IMR-90 (cell line): ENCODE measurements around the gene USP10. TPM values are rescaled to one million over a fixed set of nuclear protein-coding genes. Genes with fewer than 3 reads are reported as not detected.
A peak's percentile ranks its signal among the peaks of the same experiment; 100 is the strongest.

Source experiments
- ATAC-seq: fragments of 200-7000 bp; cut with Tn5 transposase; 2 replicates; pipeline ENCODE4 v1.9.1; 2020; ENCODE audit warnings: low read depth, mild to moderate bottlenecking, moderate library complexity
- BruUV-seq: library from RNA; stranded (reverse); fragments of 400-500 nt; replicated peaks from 2 replicates; lab custom pipeline; 2021; lab: Mats Ljungman, UMichigan
- CTCF ChIA-PET: fragments of 300-600 bp; formaldehyde crosslinking; extraction: SDS; loops from one replicate; lab custom pipeline; 2021; ENCODE audit warnings: antibody characterized with exemption; lab: Yijun Ruan, JAX
- POLR2A ChIA-PET: fragments of 300-600 bp; sonication (Branson Sonifier 250); formaldehyde crosslinking; loops from one replicate; lab custom pipeline; 2022; ENCODE audit warnings: antibody characterized with exemption; ENCODE audit not compliant: unreplicated experiment; lab: Charles Lee
- DNase-seq: peaks from one replicate; pipeline ENCODE4 v3.0.0; 2013
- H2AFZ ChIP-seq: replicated peaks from 2 replicates; pipeline ENCODE3; 2013; ENCODE audit warnings: low read length, mild to moderate bottlenecking; ENCODE audit not compliant: poor library complexity
- H2AK5ac ChIP-seq: 2 replicates; pipeline ENCODE4 v1.6.1; 2013; ENCODE audit warnings: low read depth, low read length, inconsistent platforms
- H2AK9ac ChIP-seq: replicated peaks from 2 replicates; pipeline ENCODE3; 2013; ENCODE audit warnings: mild to moderate bottlenecking, low read depth, low read length, moderate library complexity; ENCODE audit not compliant: poor library complexity
- H2BK120ac ChIP-seq: 2 replicates; pipeline ENCODE4 v1.6.1; 2013; ENCODE audit warnings: low read depth, low read length, inconsistent platforms
- H2BK15ac ChIP-seq: 3 replicates; pipeline ENCODE4 v1.6.1; 2013; ENCODE audit warnings: low read depth, low read length, inconsistent platforms
- H2BK20ac ChIP-seq: 2 replicates; pipeline ENCODE4 v1.6.1; 2013; ENCODE audit warnings: low read depth, mild to moderate bottlenecking, inconsistent platforms, low read length, moderate library complexity
- H2BK5ac ChIP-seq: 2 replicates; pipeline ENCODE4 v1.6.1; 2013; ENCODE audit warnings: mild to moderate bottlenecking, low read depth, low read length, inconsistent platforms; ENCODE audit not compliant: poor library complexity, severe bottlenecking
- H3K14ac ChIP-seq: replicated peaks from 2 replicates; pipeline ENCODE4 v1.6.1; 2013; ENCODE audit warnings: low read depth, low read length, inconsistent platforms
- H3K18ac ChIP-seq: 2 replicates; pipeline ENCODE4 v1.6.1; 2013; ENCODE audit warnings: low read depth, low read length, control low read depth
- H3K23ac ChIP-seq: 2 replicates; pipeline ENCODE4 v1.6.1; 2013; ENCODE audit warnings: low read depth, low read length, inconsistent platforms
- H3K27ac ChIP-seq: 2 replicates; pipeline ENCODE4 v1.5.1; 2013; ENCODE audit warnings: mild to moderate bottlenecking, control low read depth, low read length; ENCODE audit not compliant: insufficient read depth
- H3K27me3 ChIP-seq: 2 replicates; pipeline ENCODE4 v1.6.1; 2013; ENCODE audit warnings: low read length; ENCODE audit not compliant: control insufficient read depth, insufficient read depth
- H3K36me3 ChIP-seq: 2 replicates; pipeline ENCODE4 v1.6.1; 2013; ENCODE audit warnings: low read length, mixed read lengths; ENCODE audit not compliant: control insufficient read depth, insufficient read depth
- H3K4ac ChIP-seq: 2 replicates; pipeline ENCODE4 v1.6.1; 2013; ENCODE audit warnings: low read depth, low read length, inconsistent platforms
- H3K4me1 ChIP-seq: 2 replicates; pipeline ENCODE4 v1.6.1; 2013; ENCODE audit warnings: low read length, mixed read lengths; ENCODE audit not compliant: control insufficient read depth, insufficient read depth
- H3K4me2 ChIP-seq: 2 replicates; pipeline ENCODE4 v1.6.1; 2013; ENCODE audit warnings: low read depth, mild to moderate bottlenecking, control low read depth, low read length, moderate library complexity
- H3K4me3 ChIP-seq: 2 replicates; pipeline ENCODE4 v1.5.1; 2013; ENCODE audit warnings: low read depth, mild to moderate bottlenecking, control low read depth, low read length, moderate library complexity; ENCODE audit not compliant: insufficient read depth
- H3K56ac ChIP-seq: 2 replicates; pipeline ENCODE4 v1.6.1; 2013; ENCODE audit warnings: low read length, inconsistent platforms; ENCODE audit not compliant: insufficient read depth; ENCODE audit errors: extremely low read depth
- H3K79me1 ChIP-seq, 2 experiments: 2 replicates each; pipeline ENCODE4 v1.6.1; 2013; ENCODE audit warnings: low read length in 2 of 2, inconsistent platforms in 1 of 2, low read depth in 1 of 2
- H3K9ac ChIP-seq: 2 replicates; pipeline ENCODE4 v1.6.1; 2013; ENCODE audit warnings: low read depth, low read length, control low read depth
- H3K9me1 ChIP-seq: 2 replicates; pipeline ENCODE4 v1.6.1; 2013; ENCODE audit warnings: low read length, inconsistent platforms; ENCODE audit not compliant: insufficient read depth
- H3K9me3 ChIP-seq: 2 replicates; pipeline ENCODE4 v1.6.1; 2013; ENCODE audit warnings: low read length; ENCODE audit not compliant: control insufficient read depth, insufficient read depth
- H4K20me1 ChIP-seq: 2 replicates; pipeline ENCODE4 v1.6.1; 2013; ENCODE audit warnings: low read length, inconsistent platforms; ENCODE audit not compliant: insufficient read depth
- H4K5ac ChIP-seq: 2 replicates; pipeline ENCODE4 v1.6.1; 2013; ENCODE audit warnings: mild to moderate bottlenecking, low read depth, low read length, control low read depth
- H4K8ac ChIP-seq, 2 experiments: 2 replicates each; pipeline ENCODE4 v1.6.1; 2013; ENCODE audit warnings: low read depth in 2 of 2, low read length in 2 of 2, control low read depth in 1 of 2, inconsistent platforms in 1 of 2
- H4K91ac ChIP-seq: 2 replicates; pipeline ENCODE4 v1.6.1; 2013; ENCODE audit warnings: low read depth, low read length, inconsistent platforms; ENCODE audit not compliant: insufficient read depth
- BHLHE40 ChIP-seq: fragments of 150-350 bp; IDR thresholded peaks from 2 replicates; pipeline ENCODE4 v1.6.1; 2016; ENCODE audit warnings: mild to moderate bottlenecking, low read depth, low read length
- CEBPB ChIP-seq: IDR thresholded peaks from 2 replicates; pipeline ENCODE4 v1.6.1; 2012; ENCODE audit warnings: low read depth, low read length, improper control_type of control experiment
- CTCF ChIP-seq: conservative IDR thresholded peaks from 2 replicates; pipeline ENCODE4 v1.5.1; 2012; ENCODE audit warnings: mild to moderate bottlenecking, low read depth, low read length, improper control_type of control experiment
- ELK1 ChIP-seq: fragments of 150-350 bp; IDR thresholded peaks from 2 replicates; pipeline ENCODE4 v1.6.1; 2016; ENCODE audit warnings: low read depth, mild to moderate bottlenecking, low read length, moderate library complexity, borderline replicate concordance
- FOS ChIP-seq: fragments of 150-350 bp; IDR thresholded peaks from 2 replicates; pipeline ENCODE4 v1.6.1; 2016; ENCODE audit warnings: low read depth, low read length
- MAFK ChIP-seq: IDR thresholded peaks from 2 replicates; pipeline ENCODE4 v1.6.1; 2012; ENCODE audit warnings: low read depth, low read length, improper control_type of control experiment
- MAZ ChIP-seq: IDR thresholded peaks from 2 replicates; pipeline ENCODE4 v1.6.1; 2012; ENCODE audit warnings: low read depth, mild to moderate bottlenecking, low read length, improper control_type of control experiment, moderate library complexity, borderline replicate concordance
- MXI1 ChIP-seq: IDR thresholded peaks from 2 replicates; pipeline ENCODE4 v1.6.1; 2012; ENCODE audit warnings: low read depth, mild to moderate bottlenecking, low read length, moderate library complexity, borderline replicate concordance
- NFE2L2 ChIP-seq: fragments of 150-350 bp; IDR thresholded peaks from 2 replicates; pipeline ENCODE4 v1.6.1; 2016; ENCODE audit warnings: low read depth, mild to moderate bottlenecking, low read length
- POLR2A ChIP-seq: IDR thresholded peaks from 2 replicates; pipeline ENCODE4 v1.6.1; 2012; ENCODE audit warnings: mild to moderate bottlenecking, low read depth, low read length
- RCOR1 ChIP-seq: IDR thresholded peaks from 2 replicates; pipeline ENCODE4 v1.6.1; 2012; ENCODE audit warnings: mild to moderate bottlenecking, low read length, improper control_type of control experiment; ENCODE audit not compliant: insufficient replicate concordance
- SMC3 ChIP-seq: fragments of 150-350 bp; IDR thresholded peaks from 2 replicates; pipeline ENCODE4 v1.6.1; 2016; ENCODE audit warnings: low read depth, mild to moderate bottlenecking, antibody characterized with exemption, low read length, moderate library complexity
- USF2 ChIP-seq: fragments of 150-350 bp; IDR thresholded peaks from 2 replicates; pipeline ENCODE4 v1.6.1; 2017; ENCODE audit warnings: mild to moderate bottlenecking, antibody characterized with exemption, low read length, low read depth
- WGBS, 2 experiments: methylation state at CpG; one replicate each; pipeline versions ENCODE4 v1.1.5 to v1.1.7; 2013; ENCODE audit warnings: missing lambda C conversion rate in 2 of 2; ENCODE audit not compliant: insufficient read length in 1 of 2; ENCODE audit errors: extremely low coverage in 2 of 2; 5-methylcytosine and 5-hydroxymethylcytosine counted together
- dilution Hi-C: fragments of 300-500 bp; cut with HindIII; formaldehyde crosslinking; loops from one replicate; pipeline ENCODE4 v1.14.3; 2018; ENCODE audit warnings: low sequenced_read_pairs; ENCODE audit not compliant: unreplicated experiment
- in situ Hi-C: fragments of 300-500 bp; cut with MboI; formaldehyde crosslinking; loops from 3 replicates; pipeline ENCODE4 v1.14.3; 2019; ENCODE audit warnings: low sequenced_read_pairs, inconsistent platforms, mixed read lengths
- intact Hi-C: fragments of 100-400 bp; cut with micrococcal nuclease; formaldehyde crosslinking; loops from 2 replicates; pipeline ENCODE4 v1.10.0; 2022
- polyA plus RNA-seq, 3 experiments: library from polyadenylated mRNA; depleted of rRNA; stranded (reverse); fragments of >200 nt; gene quantifications; 2 replicates each; pipeline ENCODE4 v1.2.3, GENCODE V29; 2012; ENCODE audit warnings: low replicate concordance in 1 of 3
- total RNA-seq: library from RNA; depleted of rRNA; stranded (reverse); fragments of >200 nt; gene quantifications from 2 replicates; pipeline ENCODE4 v1.2.3, GENCODE V29; 2012

Gene USP10
- total and polyA plus RNA-seq, 2 of the 4 experiments (the other 2 are of a cell fraction) = 54.3 to 79.0 TPM

- peak overlapping the region; percentile 27; the same call in 1 of the 2 replicates for H3K27ac ChIP-seq
- POLR2A ChIA-PET = no interaction called here
- H3K27me3 ChIP-seq = no peaks in the 10 kb centered on the region
- H3K4me1 ChIP-seq = peaks cover 14% of the 10 kb centered on the region
- peak overlapping the region in 1 of 2 experiments; percentile 4; a peak in 1 of 4 replicates for H4K8ac ChIP-seq
- no peak overlapping the region for H4K91ac ChIP-seq
- peak overlapping the region; percentile 0; the same call in 1 of the 2 replicates for H2BK120ac ChIP-seq
- no CpG with 5 or more reads among the region's 6 CpGs for WGBS, 2 experiments
- peak overlapping the region; percentile 86; the same call in 1 of the 2 replicates for H3K23ac ChIP-seq
- H2AK9ac ChIP-seq = no peak overlapping the region
- intact Hi-C loops = no loop called here
- in situ Hi-C loops = loop anchor here (5.0 to 25.0 kb wide), 4 partner anchors 47 to 437 kb away; partner anchors contain the start of gene WFDC1
- peaks cover 8% of the 10 kb centered on the region for H3K9me1 ChIP-seq
- no TSS peak for BruUV-seq
- no peak overlapping the region for H3K56ac ChIP-seq
- peaks cover 6 to 74% of the 10 kb centered on the region in 2 experiments; a peak in 3 of 4 replicates for H3K79me1 ChIP-seq
- no peak overlapping the region for H3K4me3 ChIP-seq
- ATAC-seq = no peak; the same call in 1 of the 2 replicates
- 0 out of 2 replicates have a peak overlapping the region, but pooled peaks have one; percentile 20 for H3K14ac ChIP-seq
- H3K9me3 ChIP-seq = no peaks in the 10 kb centered on the region
- H4K20me1 ChIP-seq = peaks cover 56% of the 10 kb centered on the region
- H2BK20ac ChIP-seq = 0 out of 2 replicates have a peak overlapping the region, but pooled peaks have one; percentile 21
- 0 out of 3 replicates have a peak overlapping the region, but pooled peaks have one; percentile 1 for H2BK15ac ChIP-seq
- dilution Hi-C loops = no loop called here
- H2BK5ac ChIP-seq = peak overlapping the region; percentile 35
- H3K9ac ChIP-seq = peak overlapping the region; percentile 38; the same call in 1 of the 2 replicates
- H2AK5ac ChIP-seq = peak overlapping the region; percentile 63
- H3K4me2 ChIP-seq = peak overlapping the region; percentile 5; the same call in 1 of the 2 replicates
- H4K5ac ChIP-seq = no peak overlapping the region
- H2AFZ ChIP-seq = no peak overlapping the region
- CTCF ChIA-PET = interaction anchor here (0.6 to 2.4 kb wide), 5 partner anchors 14 to 666 kb away, joined by 3 to 12 read pairs (median 4); no protein-coding TSS in a partner anchor
- H3K18ac ChIP-seq = no peak overlapping the region
- peak; percentile 44 for DNase-seq
- H3K36me3 ChIP-seq = no peaks in the 10 kb centered on the region
- peak overlapping the region; percentile 11; the same call in 1 of the 2 replicates for H3K4ac ChIP-seq
- TF ChIP-seq CEBPB (no peak), POLR2A (no peak), RCOR1 (no peak), MXI1 (no peak), MAZ (no peak), NFE2L2 (no peak), FOS (no peak), USF2 (no peak), ELK1 (no peak), MAFK (no peak), BHLHE40 (no peak), SMC3 (no peak), CTCF (no peak)
Measured at GRCh38 chr16:84724606-84725309, 25.0 kb downstream of the USP10 start.
